Forelimb muscle (tissue), 1 donor: ENCODE results near the gene PUM2. TPM values are rescaled to one million over a fixed set of nuclear protein-coding genes. Genes with fewer than 3 reads are reported as not detected.

Experiments used
- DNase-seq: peaks from one replicate; pipeline ENCODE4 v3.0.0-alpha.2; 2013; ENCODE audit warnings: low read depth
- polyA plus RNA-seq: library from polyadenylated mRNA; unstranded; fragments of 120-200 nt; gene quantifications from one replicate; pipeline ENCODE4 v1.2.1, GENCODE V29; 2013; ENCODE audit not compliant: insufficient read length

PUM2 gene
- polyA plus RNA-seq, 1 donor = 57.6 TPM

DNA sequence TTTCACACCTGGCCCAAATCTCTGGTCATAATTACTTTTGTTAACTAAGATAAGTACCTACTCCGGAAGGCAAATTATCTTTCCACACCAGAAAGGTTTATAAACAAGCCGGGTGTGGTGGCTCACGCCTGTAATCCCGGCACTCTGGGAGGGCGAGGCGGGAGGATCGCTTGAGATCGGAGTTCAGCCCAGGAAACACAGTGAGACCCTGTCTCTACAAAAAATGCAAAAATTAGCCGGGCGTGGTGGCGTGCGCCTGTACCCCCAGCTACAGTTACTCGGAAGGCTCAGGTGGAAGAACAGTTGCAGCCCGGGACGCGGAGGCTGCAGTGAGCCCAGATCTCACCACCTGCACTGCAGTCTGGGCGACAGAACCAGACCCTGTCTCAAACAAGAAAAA is 2.1 kb downstream of the PUM2 start:
- DNase-seq = no peak

DNA sequence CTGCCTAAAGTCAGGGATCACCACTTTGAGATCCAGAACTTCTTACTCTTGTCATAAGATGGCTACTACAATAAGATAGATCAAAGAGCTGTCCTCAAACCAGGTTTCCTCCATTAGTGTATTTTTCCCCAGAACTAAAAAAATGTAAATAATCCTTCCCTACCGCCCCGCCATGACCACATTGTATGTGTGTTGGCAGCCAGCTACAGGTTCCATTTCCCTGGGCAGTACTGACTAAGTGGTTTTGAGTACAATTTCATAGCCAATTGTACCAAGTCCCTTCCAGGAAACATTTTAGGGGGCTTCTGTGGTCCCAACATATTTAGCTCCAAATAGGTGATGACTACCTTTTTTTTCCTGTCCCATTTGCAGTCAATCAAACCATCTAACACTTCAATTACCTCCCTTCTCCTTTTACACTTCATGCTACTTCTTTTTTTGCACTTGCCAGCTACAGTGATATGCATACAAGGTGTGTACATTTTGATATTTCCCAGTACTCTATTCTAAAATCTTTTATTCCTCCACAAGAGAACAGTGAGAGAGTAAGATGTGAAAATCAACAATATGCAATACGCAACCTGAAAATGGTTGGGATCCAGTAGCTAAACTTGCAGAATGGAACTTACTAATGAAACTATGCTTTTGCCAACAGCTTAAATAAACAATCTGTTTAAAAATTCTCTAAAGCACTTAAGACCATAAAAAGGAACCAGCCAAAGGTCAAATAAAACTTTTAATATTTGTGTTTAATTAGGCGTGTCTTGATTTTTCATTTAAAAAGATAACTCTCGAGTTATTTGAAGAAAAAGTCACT is 3.9 kb downstream of the PUM2 start:
- no peak for DNase-seq

DNA sequence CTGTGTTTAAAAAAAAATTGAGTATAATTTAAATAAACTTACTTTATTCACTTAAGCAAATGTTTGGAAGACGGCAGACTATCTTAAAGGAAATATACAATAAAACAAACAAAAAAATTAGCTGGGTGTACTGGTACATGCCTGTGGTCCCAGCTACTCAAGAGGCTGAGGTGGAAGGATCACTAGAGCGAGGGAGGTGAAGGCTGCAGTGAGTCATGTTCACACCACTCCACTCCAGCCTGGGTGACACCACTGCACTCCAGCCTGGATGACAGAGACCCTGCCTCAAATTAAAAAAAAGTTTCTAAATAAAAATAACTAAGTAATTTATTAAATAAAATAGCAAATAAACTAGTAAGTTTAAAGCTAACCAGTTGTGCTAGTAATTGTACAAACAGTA is 7.5 kb downstream of the PUM2 start:
- DNase-seq = no peak

DNA sequence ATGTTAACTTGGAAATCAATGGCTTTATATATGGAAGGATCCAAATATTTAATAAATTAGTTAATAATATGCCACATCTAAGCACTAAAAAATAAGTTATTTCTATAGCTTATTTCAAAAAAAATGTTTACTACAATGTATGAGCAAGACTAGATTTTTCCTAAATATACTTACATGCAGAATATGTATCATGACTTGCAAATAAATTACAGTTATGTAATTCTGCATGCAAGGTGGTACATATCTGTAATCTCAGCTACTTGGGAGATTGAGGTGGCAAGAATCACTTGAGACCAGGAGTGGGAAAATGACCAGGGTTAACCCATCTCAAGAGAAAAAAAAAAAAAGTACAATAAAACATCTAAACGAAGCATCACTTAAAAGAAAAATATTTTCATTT is 11.6 kb downstream of the PUM2 start:
- no peak for DNase-seq

- DNase-seq = no peak
Measured at GRCh38 chr2:20334605-20335203, 15.9 kb downstream of the PUM2 start.

DNA sequence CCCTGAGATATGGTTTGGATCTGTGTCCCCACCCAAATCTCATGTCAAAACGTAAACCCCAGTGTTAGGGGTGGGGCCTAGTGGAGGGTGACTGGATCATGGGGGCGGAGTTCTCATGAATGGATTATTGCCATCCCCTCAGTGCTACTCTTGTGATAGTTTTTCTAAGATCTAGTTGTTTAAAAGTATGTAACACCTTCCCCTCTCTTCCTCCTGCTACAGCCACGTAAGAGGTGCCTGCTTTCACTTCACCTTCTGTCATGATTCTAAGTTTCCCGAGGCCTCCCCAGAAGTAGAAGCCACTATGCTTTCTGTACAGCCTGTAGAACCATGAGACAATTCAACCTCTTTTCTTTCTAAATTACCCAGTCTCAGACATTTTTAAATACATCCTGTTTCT is 16.9 kb downstream of the PUM2 start:
- DNase-seq = no peak

DNA sequence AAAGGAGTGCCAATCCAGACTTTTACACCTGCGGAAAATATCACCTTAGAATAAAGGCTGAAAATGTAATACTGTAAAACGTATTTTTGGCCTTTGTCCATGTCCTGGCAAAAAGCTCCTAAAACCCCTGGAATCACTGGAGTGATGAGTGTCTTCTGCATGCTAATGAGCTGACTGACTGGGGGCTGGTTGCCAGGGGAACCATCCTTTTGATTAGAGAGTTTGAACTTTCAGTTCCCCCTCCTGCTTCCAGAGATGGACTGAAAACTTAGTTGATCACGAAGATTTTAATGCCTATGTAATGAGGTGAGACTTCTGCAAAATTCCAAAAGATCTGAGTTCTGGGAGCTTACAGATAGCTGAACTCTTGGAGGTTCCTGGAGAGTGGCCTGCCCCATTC is 20.5 kb downstream of the PUM2 start:
- no peak for DNase-seq

DNA sequence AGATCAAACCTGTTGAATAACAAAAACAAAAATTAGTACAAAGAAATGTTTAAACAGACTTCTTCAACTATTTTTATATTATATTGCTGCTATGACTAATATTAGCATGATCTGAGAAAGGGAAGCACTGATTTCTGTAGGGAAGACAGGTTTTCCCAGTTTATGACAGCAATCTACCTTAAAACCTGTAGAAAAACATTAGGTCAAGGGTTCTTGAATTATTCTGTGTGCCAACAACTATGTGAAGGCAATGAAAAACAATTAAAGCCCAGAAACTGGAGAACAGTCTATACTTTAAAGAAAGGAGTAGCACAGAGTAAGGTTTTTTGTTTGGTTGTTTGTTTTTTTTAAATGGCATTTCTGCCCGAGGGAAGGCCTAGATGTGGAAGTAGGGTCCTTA is 23.3 kb downstream of the PUM2 start:
- DNase-seq = no peak

DNA sequence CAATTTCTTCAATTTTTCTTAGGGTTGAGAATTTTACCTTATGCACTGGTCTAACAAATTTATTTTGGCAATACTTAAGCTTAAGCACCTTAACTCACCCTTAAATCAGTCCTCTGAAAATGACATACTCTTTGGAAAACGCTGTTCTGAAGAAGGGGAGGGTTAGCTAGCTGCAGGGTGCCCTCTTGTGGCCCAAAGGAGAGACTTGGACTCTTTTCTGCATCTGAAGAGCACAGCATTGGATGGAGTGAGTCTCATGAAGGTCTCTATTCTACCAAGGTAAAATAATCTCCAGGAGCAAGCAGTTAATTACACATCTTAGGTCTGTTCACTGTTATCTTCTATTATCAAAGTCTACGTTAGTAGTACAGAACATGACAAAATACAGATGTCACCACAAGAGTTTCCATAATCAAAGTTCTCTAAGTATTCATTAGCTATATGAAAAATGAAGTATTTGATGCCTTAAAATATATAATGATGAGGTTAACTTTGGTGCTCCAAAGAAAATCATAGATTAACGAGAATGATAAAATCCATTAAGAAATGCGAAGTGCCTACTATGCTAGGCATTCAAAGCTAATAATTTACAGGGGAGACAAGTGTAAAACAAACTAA is 24.4 kb downstream of the PUM2 start:
- no peak for DNase-seq

DNA sequence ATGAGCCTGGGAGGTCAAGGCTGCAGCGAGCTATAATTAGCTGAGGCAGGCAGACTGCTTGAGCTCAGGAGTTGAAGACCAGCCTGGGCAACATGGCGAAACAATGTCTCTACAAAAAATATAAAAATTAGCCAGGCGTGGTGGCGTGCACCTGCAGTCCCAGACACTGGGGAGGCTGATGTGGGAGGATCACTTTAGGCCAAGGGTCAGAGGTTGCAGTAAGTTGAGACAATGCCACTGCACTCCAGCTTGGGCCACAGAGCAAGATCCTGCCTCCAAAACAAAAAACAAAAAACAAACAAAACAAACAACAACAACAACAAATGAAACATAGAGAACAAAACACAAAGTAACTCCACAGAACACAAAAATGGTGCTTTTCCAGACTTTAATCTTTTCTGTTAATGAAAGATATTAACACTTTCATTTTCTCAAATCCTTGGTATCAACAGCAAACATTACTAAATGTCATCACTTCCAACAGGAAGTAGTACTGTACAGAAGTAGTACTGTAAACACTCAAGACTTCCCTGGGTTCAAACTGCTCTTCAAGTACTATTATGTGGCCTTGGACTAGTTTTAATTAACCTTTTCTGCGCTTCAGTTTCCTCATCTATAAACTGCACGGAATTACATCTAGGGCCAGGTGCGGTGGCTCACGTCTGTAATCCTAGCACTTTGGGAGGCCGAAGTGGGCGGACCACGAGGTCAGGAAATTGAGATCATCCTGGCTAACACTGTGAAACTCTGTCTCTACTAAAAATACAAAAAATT is 27.9 kb downstream of the PUM2 start:
- DNase-seq = no peak

- no peak for DNase-seq
Measured at GRCh38 chr2:20317690-20318089, 33.0 kb downstream of the PUM2 start.

DNA sequence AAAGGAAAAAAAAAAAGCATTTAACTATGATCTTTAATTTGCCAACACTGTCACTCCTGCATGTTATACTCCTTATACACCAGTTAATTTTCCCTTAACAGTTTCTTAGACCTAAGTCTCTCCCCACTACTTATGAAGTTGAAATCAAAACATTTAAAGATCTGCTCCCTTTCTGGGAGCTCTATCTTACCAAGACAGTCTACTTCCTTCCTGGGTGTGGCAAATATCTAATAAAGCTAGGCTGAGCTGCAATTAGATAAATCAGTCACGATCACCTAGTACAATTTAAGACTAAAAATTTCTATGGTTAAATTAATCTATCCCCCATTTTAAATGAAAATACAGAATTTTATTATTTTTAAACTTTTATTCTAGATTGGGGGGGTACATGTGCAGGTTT is 33.4 kb downstream of the PUM2 start:
- no peak for DNase-seq

GRCh38 chr2:20314562-20315501 is 35.8 kb downstream of the PUM2 start:
- DNase-seq = no peak

DNA sequence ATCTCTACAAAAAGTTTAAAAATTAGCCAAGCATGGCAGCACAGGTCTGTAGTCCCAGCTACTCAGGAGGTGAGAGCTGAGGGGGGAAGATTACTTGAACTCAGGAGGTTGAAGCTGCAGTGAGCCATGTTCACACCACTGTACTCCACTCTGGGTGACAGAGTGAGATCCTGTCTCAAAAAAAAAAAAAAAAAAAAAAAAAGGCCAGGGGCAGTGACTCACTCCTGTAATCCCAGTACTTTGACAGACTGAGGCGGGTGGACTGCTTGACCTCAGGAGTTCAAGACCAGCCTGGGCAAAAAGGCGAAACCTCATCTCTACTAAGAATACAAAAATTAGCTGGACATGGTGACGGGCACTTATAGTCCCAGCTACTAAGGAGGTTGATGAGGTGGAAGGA is 37.0 kb downstream of the PUM2 start:
- DNase-seq = no peak

DNA sequence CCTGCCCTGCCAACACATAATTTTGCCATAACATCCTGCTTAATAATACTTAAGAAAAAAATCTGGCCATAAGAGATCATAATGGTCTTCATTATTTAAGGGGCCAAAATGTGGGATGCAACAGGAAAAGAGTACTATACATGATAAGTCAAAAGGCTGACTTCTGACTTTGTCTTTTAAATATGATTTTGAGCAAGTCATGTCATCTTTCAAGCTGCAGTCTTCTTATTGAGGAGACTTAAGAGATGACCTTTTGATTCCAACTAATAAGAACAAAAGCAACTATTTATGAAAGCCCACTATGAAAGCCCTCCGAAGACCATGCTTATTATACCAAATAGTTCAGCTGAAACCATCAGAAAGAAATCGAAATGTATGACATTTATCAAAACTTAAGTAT is 41.6 kb downstream of the PUM2 start:
- no peak for DNase-seq

- DNase-seq = no peak
Measured at GRCh38 chr2:20307311-20307710, 43.3 kb downstream of the PUM2 start.

- DNase-seq = no peak
Measured at GRCh38 chr2:20304411-20304810, 46.2 kb downstream of the PUM2 start.

DNA sequence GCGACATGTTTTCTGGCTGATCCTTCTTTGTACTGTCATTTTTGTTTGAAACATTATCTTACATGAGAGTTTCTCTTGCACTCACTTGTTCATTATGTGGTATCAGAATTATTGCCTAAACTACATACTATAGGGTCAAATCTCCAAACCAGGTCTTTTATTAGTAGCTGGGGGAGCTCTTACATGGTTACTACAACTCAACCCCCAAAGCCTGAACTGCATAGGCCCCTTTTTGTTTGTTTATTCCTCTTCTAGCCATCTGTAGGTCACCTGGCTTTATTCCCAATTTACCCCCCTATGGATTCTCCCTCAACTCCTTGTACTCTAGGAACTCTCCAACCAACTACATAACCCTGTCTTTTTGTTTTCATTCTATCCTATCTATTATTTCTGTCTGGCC is 46.7 kb downstream of the PUM2 start:
- DNase-seq = no peak

DNA sequence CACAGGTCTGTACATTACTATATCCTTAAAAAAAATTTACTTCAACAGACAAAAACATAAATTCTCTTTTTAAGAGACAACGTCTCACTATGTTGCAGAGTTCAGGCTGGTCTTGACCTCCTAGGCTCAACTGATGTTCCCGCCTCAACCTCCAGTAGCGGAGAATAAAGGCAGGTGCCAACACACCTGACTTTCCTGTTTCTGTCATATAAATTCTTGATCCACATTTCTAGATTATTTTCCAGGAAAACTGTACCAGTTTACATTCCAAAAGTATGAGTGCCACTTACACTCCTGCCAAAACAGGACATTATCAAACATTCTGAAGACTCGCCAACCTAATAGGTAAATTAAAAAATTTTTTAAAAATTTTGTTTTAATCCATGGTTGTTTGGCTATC is 48.6 kb downstream of the PUM2 start:
- DNase-seq = no peak

DNA sequence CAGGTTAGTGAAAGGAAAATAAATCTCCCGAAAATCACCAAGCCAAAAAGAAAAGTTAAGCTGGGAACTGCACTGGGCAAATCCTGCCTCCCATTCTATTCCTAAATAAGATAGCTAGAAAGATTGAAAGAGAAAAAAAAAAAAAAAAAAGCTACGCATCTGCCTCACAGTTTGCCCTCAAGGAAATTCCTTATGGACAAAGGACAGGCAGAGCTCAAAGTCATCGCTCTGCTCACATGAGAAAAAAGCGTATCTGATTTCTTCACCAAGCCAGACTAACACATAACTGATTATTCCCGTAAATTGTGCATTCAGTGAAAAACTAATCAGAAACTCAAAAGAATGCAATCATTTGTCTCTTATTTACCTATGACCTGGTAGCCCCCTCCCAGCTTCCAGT is 50.0 kb downstream of the PUM2 start:
- DNase-seq = no peak

DNA sequence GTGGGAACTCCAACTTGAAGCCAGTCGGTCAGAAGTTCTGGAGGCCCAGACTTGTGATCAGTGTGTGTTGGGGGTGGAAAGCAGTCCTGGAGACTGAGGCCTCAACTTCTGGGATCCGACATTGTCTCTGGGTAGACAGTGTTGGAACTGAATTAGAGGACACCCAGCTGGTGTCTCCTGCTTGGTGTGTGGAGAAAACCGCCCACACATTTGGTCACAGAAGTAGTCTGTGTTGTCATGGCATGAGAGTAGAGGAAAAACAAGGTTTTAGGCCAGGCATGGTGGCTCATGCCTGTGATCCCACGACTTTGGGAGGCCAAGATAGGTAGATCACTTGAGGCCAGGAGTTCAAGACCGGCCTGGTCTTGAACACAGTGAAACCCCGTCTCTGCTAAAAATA is 51.5 kb downstream of the PUM2 start:
- DNase-seq = no peak
